Motor neuron (in vitro differentiated cells): ENCODE measurements around the gene COMMD3. TPM values are rescaled to one million over a fixed set of nuclear protein-coding genes. Genes with fewer than 3 reads are reported as not detected.
A peak's percentile ranks its signal among the peaks of the same experiment; 100 is the strongest.

Source experiments
- ATAC-seq, 8 experiments: fragments of 200-7000 bp; cut with Tn5 transposase; replicated peaks in 6 of 8; 2 replicates each; pipeline ENCODE4 v1.8.0; 2021; ENCODE audit warnings: mild to moderate bottlenecking in 8 of 8, moderate library complexity in 8 of 8
- H3K27ac ChIP-seq, 2 donors: fragments of 250-450 bp; sonication (Bioruptor Pico); 2 replicates each; pipeline ENCODE4 v1.9.0; 2021; ENCODE audit warnings: antibody characterized with exemption in 2 of 2, mild to moderate bottlenecking in 2 of 2, moderate library complexity in 1 of 2
- H3K4me1 ChIP-seq, 2 donors: fragments of 250-450 bp; sonication (Bioruptor Pico); replicated peaks in 1 of 2; 2 replicates each; pipeline ENCODE4 v1.6.1; 2021; ENCODE audit warnings: antibody characterized with exemption in 2 of 2, mild to moderate bottlenecking in 2 of 2, moderate library complexity in 1 of 2
- H3K4me3 ChIP-seq, 5 donors: fragments of 250-450 bp; sonication (Bioruptor Pico); 2 replicates each; pipeline ENCODE4 v1.9.0; 2021; ENCODE audit warnings: antibody characterized with exemption in 5 of 5, mild to moderate bottlenecking in 5 of 5, moderate library complexity in 4 of 5
- WGBS, 10 experiments: fragments of 450-650 bp; shearing (Covaris generic); methylation state at CpG; one replicate each; pipeline ENCODE4 v1.0.0; 2022; 5-methylcytosine and 5-hydroxymethylcytosine counted together
- in situ Hi-C, 9 experiments: fragments of 400-800 bp; cut with MboI; loops; one replicate each; pipeline ENCODE4 v1.15.0; 2021; ENCODE audit warnings: low sequenced_read_pairs in 9 of 9, low pct_unique_long_range_greater_than_20kb in 2 of 9; ENCODE audit not compliant: unreplicated experiment in 9 of 9
- total RNA-seq, 8 experiments: library from RNA; unstranded; fragments of 300-600 nt; gene quantifications; 2 replicates each; pipeline versions ENCODE4 v1.2.3 to v1.2.4, GENCODE V29; 2022

The COMMD3 gene
- total RNA-seq = 100 to 1,000 TPM in 1 of 8 experiments, 10 to 100 TPM in 7; 62.3 to 106 (median 79.1) TPM

- WGBS, 10 experiments = 0 to 13% (median 0%) methylated on average over 3 to 18 of the region's 63 CpGs; no CpG with 5 or more reads in 2 of the 10 experiments
- Histone ChIP-seq H3K27ac (peak within 1 kb of the TSS; percentile 87 to 90), H3K4me1 (peaks cover 7 to 17% of the 10 kb centered on the region in 2 donors), H3K4me3 (peak within 1 kb of the TSS; percentile 84 to 93 (median 89))
- in situ Hi-C loops = loop anchor here in 4 of 9 experiments (25.0 kb wide), 3 partner anchors 304 to 804 kb away; partner anchors contain the start of gene DNAJC1 (in 2 of the 4)
- ATAC-seq = peak; percentile 62 to 75 (median 70)
Observed at GRCh38 chr10:22316286-22317075, at the start of gene COMMD3. TSS of gene COMMD3 (plus strand) at chr10:22316388. CDS start at chr10:22316418, 30 bp downstream.

- Histone ChIP-seq H3K4me3 (no peak overlapping the region), H3K27ac (no peak overlapping the region), H3K4me1 (no peaks in the 10 kb centered on the region)
- in situ Hi-C loops = no loop called here
- no peak for ATAC-seq
- WGBS, 10 experiments = 9 to 100% (median 89%) methylated on average over 1 to 2 of the region's 2 CpGs; no CpG with 5 or more reads in 4 of the 10 experiments
Observed at GRCh38 chr10:22268503-22268902, 47.7 kb upstream of the COMMD3 start.

- WGBS, 10 experiments = 71 to 100% (median 100%) methylated on average over 1 to 4 of the region's 6 CpGs; no CpG with 5 or more reads in 5 of the 10 experiments
- Histone ChIP-seq H3K4me3 (no peak overlapping the region), H3K27ac (no peak overlapping the region), H3K4me1 (no peaks in the 10 kb centered on the region)
- in situ Hi-C loops = no loop called here
- ATAC-seq = no peak
Observed at GRCh38 chr10:22271786-22272185, 44.4 kb upstream of the COMMD3 start.

GRCh38 chr10:22278441-22278782, 37.8 kb upstream of the COMMD3 start:
- in situ Hi-C loops = no loop called here
- H3K4me3 ChIP-seq = no peak overlapping the region
- WGBS, 10 experiments = 94 to 98% (median 96%) methylated on average over 3 to 4 of the region's 4 CpGs; no CpG with 5 or more reads in 7 of the 10 experiments

GRCh38 chr10:22280078-22280477, 36.1 kb upstream of the COMMD3 start:
- ATAC-seq = no peak
- in situ Hi-C loops = no loop called here
- 36 to 100% (median 63%) methylated on average over 1 to 6 of the region's 6 CpGs; no CpG with 5 or more reads in 1 of the 10 experiments for WGBS, 10 experiments
- Histone ChIP-seq H3K4me1 (peaks cover 0 to 3% of the 10 kb centered on the region in 2 donors), H3K4me3 (no peak overlapping the region), H3K27ac (no peak overlapping the region)

More at GRCh38 chr10:22278441-22278782, 37.8 kb upstream of the COMMD3 start:
- H3K27ac ChIP-seq = no peak overlapping the region
- H3K4me1 ChIP-seq = peaks cover 0 to 3% of the 10 kb centered on the region in 2 donors
- ATAC-seq = no peak

- in situ Hi-C loops = no loop called here
- ATAC-seq = no peak
- 50 to 100% (median 100%) methylated on average over 1 to 3 of the region's 3 CpGs; no CpG with 5 or more reads in 1 of the 10 experiments for WGBS, 10 experiments
Observed at GRCh38 chr10:22285130-22285529, 31.1 kb upstream of the COMMD3 start.

GRCh38 chr10:22293747-22294404, 22.3 kb upstream of the COMMD3 start:
- 0 to 97% (median 86%) methylated on average over 2 to 3 of the region's 3 CpGs; no CpG with 5 or more reads in 1 of the 10 experiments for WGBS, 10 experiments
- Histone ChIP-seq H3K4me3 (no peak overlapping the region), H3K4me1 (no peaks in the 10 kb centered on the region), H3K27ac (no peak overlapping the region)
- in situ Hi-C loops = no loop called here
- no peak for ATAC-seq

More at GRCh38 chr10:22285130-22285529, 31.1 kb upstream of the COMMD3 start:
- no peaks in the 10 kb centered on the region for H3K4me1 ChIP-seq
- no peak overlapping the region for H3K27ac ChIP-seq
- no peak overlapping the region for H3K4me3 ChIP-seq

GRCh38 chr10:22294694-22295093, 21.5 kb upstream of the COMMD3 start:
- in situ Hi-C loops = no loop called here
- no peak for ATAC-seq
- Histone ChIP-seq H3K27ac (no peak overlapping the region), H3K4me1 (no peaks in the 10 kb centered on the region), H3K4me3 (no peak overlapping the region)
- whole genome bisulfite sequencing, 10 experiments = 0 to 100% (median 67%) methylated on average over 1 to 2 of the region's 2 CpGs; no CpG with 5 or more reads in 1 of the 10 experiments

- Histone ChIP-seq H3K4me3 (no peak overlapping the region), H3K27ac (no peak overlapping the region), H3K4me1 (peaks cover 0 to 4% of the 10 kb centered on the region in 2 donors)
- no peak for ATAC-seq
- in situ Hi-C loops = loop anchor here in 4 of 9 experiments (25.0 kb wide), 3 partner anchors 289 to 789 kb away; partner anchors contain the start of gene DNAJC1 (in 2 of the 4)
- 97 to 100% methylated on average over 2 to 4 of the region's 4 CpGs; no CpG with 5 or more reads in 8 of the 10 experiments for WGBS, 10 experiments
Observed at GRCh38 chr10:22301193-22301592, 15.0 kb upstream of the COMMD3 start.

- no peak overlapping the region for H3K4me3 ChIP-seq
- peaks cover 0 to 4% of the 10 kb centered on the region in 2 donors for H3K4me1 ChIP-seq
- in situ Hi-C loops = loop anchor here in 4 of 9 experiments (25.0 kb wide), 3 partner anchors 291 to 791 kb away; partner anchors contain the start of gene DNAJC1 (in 2 of the 4)
- ATAC-seq = no peak
- WGBS, 10 experiments = 0 to 89% (median 73%) methylated on average over 1 to 3 of the region's 3 CpGs; no CpG with 5 or more reads in 1 of the 10 experiments
- no peak overlapping the region for H3K27ac ChIP-seq
Observed at GRCh38 chr10:22303461-22303860, 12.7 kb upstream of the COMMD3 start.

- in situ Hi-C loops = loop anchor here in 4 of 9 experiments (25.0 kb wide), 3 partner anchors 293 to 793 kb away; partner anchors contain the start of gene DNAJC1 (in 2 of the 4)
- no peak for ATAC-seq
Observed at GRCh38 chr10:22305721-22306120, 10.5 kb upstream of the COMMD3 start.

GRCh38 chr10:22308390-22308789, 7.8 kb upstream of the COMMD3 start:
- in situ Hi-C loops = loop anchor here in 4 of 9 experiments (25.0 kb wide), 3 partner anchors 296 to 796 kb away; partner anchors contain the start of gene DNAJC1 (in 2 of the 4)
- Histone ChIP-seq H3K4me3 (no peak overlapping the region), H3K4me1 (no peaks in the 10 kb centered on the region), H3K27ac (no peak overlapping the region)
- ATAC-seq = no peak
- 20 to 79% (median 58%) methylated on average over 1 to 2 of the region's 2 CpGs for WGBS, 10 experiments

More at GRCh38 chr10:22305721-22306120, 10.5 kb upstream of the COMMD3 start:
- no peak overlapping the region for H3K27ac ChIP-seq
- no peak overlapping the region for H3K4me3 ChIP-seq
- H3K4me1 ChIP-seq = peaks cover 0 to 4% of the 10 kb centered on the region in 2 donors
- WGBS, 10 experiments = 30 to 100% (median 89%) methylated on average over 2 of the region's 2 CpGs; no CpG with 5 or more reads in 2 of the 10 experiments
